Measurements from ENCODE around the gene CD74.
A peak's percentile ranks its signal among the peaks of the same experiment; 100 is the strongest.
"Not testable (repeated sequence)": the region's sequence is repeated elsewhere in the genome, so short reads cannot be mapped to it uniquely, and the experiment has no call there.

Gene CD74

DNA sequence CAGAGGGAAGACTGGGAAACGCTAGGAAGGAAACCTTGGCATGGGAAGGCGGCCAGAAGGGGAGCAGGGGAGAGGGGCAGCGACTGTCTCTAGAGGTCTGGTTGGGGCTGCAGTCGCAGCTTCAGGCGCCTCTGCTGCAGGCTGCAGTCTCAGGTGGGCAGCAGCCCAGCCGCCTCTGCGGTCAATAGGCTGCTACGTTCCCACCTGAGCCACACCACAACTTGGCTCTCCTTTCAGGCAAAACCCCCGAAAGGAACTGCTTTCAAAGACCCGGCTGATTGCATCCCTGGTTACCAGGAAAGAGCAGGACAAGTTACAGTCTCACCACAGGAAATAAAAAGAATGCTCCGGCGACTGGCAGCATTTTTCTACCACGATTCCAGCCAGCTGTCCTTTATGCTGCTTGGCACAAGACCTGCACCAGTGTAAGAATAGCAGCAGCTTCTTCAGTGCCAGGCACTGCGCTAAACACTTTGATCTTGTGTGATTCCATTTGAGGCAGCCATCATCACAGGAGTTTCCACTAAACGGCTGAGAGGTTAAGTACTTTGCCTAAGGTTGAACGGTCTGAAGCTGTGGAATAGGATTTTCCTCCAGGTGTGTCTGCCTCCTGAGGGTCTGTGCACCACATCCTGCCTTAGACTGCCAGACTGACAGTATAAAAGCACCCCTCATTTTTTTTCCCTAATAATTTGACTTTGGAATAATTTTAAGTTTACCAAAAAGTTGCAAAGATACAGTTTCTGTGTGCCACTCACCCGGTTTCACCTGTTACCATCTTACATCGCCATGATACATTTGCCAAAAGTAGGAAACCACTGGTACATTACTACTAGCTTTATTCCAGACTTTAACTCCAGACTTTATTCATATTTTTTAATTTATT is 29.3 kb upstream of the CD74 start:
- DNase-seq = no peak

DNA sequence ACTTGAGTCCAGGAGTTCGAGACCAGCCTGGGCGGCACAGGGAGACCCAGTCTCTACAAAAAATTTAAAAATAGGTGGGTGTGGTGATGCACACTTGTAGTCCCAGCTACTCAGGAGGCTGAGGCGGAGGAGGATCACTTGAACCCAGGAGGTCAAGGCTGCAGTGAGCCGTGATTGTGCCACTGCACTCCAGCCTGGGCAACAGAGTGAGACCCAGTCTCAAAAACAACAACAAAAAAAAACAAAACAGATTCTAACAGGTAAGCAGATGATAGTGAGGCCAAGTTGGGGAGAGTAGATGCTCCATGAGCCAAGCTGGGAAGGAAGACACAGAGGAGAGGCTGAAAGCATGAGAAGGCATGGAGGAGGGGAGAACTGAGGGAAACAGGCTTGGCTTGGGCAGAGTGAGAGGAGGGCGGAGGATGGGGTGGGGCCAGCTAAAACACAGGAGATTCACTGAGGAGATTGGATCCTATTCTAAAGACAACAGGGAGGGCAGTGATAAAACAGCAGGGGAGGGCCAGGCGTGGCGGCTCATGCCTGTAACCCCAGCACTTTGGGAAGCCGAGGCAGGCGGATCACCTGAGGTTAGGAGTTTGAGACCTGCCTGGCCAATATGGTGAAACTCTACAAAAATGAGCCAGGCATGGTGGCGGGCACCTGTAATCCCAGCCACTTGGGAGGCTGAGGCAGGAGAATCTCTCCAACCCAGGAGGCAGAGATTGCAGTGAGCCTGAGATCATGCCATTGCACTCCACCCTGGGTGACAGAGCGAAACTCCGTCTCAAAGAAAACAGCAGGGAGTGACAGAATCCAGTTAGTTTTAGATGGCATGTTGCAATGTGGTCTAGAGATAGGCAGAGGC is 28.5 kb upstream of the CD74 start:
- DNase-seq = no peak

DNA sequence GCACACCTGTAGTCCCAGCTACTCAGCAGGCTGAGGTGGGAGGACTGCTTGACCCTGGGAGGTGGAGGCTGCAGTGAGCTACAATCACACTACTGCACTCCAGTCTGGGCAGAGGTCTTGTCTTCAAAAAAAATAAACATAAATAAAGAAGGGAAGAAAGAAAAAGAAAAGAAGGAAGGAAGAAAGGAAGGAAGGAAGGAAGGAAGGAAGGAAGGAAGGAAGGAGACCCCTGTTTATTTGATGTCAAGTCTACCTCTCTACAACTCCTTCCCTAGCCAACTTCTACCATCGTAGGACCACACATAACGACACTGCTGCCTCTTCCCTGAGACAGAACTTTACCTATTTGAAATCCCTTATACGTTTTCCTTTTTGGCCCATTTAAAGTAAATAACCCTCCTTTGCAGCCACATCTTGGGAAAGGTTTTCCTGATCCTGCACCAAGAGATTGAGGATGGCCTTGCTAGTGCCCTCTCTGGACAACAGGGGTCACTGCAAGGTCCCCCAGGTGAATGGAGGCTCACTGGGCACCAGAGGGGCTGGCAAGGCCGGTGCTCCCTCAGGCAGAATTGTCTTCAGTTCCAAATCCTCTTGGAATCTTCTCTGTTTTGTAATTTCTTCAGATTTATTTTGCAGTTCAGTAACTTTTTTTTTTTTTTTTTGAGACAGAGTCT is 26.3 kb upstream of the CD74 start:
- no peak for DNase-seq

DNA sequence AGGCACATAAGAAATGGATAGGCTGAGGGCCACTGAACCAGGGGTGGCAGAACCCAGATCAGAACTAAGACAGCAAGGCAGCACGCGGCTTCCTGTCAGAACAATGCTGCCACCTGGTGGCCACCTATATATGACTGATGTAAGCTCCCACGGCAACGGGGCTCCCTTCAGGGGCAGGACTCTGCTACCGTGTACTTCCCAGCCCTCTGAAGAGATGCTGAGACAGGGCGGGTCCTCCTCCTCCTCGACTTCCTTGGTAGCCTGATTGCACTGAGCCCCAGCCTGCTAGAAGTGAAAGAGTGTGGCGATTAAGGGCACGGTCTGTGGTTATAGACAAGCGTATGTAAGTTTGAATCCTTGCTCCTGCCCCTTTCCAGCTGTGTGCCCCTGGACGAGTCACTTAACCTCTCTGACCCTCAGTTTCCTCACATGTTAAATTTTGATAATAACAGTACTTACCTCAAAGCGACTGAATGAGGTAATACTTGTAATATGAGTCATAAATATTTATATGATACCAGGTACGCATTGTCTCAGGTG is 23.5 kb upstream of the CD74 start:
- peak; percentile 77 to 90 (median 86) for DNase-seq

DNA sequence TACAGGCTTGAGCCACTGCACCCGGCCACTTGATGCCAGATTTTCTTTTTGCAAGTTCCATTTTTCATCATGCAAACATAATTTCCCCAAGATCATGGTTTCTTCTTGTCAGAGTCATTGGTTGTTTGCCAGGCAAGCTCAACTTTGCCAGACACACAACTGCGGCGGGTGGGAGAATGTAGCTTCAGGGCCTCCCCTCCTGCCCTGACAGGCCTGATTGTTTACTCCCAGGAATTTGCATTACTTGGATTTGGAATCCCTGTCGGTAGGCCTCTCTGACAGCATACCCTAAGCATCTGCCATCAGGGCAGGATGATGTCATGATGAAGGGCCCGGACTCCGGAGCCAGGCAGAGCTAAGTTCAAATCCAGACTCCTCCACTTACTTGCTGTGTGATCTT is 21.8 kb upstream of the CD74 start:
- DNase-seq = no peak

DNA sequence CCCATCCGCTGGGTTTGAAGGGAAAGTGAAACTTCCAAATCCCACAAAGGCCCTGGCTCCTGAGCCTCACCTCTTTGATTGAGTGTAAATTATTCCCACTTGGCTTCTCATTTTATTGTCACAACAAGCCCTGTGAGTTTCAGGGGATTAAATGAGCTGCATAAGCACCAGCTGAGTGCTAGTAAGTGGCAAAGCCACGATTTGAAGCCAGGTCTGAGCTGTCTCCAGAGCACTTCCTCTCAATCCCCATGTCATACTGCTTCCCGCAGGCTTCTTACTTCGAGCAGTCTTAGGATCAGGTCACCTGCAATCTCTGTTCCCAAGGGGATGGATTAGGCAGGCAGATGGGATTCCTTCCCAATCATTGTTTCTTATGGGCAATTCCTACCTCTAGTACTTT is 18.9 kb upstream of the CD74 start:
- DNase-seq = no peak

DNA sequence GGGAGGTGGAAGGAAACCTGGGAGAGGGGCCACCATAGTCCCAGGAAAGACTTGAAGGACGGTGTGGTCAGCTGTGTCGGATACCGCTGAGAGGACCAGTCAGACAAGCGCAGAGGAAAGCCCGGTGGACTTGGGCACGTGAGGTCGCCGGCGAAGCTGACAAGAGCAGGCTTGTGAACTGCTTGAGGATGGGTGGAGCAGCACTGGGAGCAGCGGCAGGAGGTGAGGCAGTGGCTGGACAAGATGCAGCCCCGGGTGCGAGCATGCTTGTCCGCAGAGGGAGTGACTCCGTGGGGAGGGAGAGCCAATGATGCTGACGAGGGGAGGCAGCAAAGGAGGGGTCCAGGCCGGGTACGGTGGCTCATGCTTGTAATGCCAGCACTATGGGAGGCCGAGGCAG is 18.3 kb upstream of the CD74 start:
- DNase-seq = no peak

DNA sequence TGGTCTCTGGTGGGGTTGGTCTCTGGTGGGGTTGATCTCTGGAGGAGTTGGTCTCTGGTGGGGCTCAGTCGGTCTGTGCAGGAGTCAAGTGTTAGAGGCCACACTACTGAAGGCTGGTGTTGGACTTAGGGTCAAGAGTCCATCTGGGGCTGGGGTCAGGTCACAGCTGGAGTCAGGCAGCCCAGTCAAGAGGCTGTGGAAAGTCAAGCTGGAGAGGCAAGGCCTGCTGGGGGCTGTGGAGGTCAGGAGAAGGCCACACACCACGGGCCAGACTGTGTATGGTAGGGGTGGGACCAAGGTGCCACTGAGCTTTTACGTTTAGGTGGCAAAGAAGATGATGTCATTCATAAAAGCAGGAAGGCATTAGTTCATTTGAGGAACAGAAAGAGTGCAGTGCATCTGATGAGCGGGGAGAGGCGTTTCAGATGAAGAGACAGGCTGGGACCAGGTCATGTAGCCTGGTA is 16.7 kb upstream of the CD74 start:
- no peak for DNase-seq

DNA sequence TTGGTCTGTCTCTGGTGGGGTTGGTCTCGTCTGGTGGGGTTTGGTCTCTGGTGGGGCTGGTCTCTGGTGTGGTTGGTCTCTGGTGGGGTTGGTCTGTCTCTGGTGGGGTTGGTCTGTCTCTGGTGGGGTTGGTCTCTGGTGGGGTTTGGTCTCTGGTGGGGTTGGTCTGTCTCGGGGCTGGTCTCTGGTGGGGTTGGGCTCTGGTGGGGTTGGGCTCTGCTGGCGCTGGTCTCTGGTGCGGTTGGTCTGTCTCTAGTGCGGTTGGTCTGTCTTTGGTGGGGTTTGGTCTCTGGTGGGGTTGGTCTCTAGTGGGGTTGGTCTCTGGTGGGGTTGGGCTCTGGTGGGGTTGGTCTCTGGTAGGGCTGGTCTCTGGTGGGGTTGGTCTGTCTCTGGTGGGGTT is 16.3 kb upstream of the CD74 start:
- DNase-seq = no peak

DNA sequence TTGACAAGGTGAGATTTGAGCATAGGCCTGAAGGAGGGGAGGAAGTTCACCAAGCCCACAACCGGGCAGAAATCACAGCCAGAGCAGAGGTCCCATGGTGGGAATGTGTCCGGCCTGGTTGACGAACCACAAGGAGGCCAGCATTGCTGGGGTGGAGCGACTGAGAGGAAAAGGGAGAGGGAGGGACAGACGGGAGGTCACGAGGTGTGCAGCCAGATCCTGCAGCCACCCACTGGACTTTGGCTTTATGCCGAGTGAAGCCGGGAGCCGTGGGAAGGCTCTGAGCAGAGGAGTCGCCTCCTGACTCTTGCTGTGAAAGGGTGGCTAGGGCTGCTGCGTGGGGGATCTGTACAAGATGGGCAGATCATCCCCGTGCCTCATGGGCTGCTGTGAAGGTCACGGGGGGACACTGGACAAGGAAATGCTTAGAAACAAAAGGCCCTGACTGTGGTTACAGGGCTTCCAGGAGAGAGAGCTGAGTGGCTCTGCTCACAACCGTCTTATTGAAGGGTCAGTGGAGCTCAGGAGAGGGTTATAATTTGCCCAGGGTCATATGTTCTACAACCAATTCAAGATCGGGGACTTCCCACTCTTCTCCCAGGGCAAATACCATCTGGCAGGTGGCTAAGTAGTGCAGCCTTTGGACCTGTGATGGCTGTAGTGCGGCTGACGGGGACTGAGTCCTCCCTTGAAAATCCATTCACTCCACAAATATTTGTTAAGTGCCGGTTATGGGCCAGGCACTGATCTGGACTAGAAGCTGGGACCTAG is 15.6 kb upstream of the CD74 start:
- DNase-seq = no peak

DNA sequence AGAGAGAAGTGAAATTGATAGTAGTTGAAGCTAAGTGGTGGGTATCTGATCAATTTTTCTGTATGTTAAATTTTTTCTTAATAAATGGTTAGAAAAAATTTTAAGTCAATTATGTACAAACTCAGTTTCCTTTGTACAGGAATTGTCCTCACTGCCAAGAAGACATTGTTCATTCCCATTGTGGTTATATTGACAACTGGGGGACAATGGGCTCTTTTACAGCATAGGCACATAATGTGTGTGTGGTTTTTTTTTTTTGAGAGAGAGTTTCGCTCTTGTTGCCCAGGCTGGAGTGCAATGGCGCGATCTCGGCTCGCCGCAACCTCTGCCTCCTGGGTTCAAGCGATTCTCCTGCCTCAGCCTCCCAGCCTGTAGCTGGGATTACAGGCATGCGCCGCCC is 13.5 kb upstream of the CD74 start:
- DNase-seq = not testable (repeated sequence)

DNA sequence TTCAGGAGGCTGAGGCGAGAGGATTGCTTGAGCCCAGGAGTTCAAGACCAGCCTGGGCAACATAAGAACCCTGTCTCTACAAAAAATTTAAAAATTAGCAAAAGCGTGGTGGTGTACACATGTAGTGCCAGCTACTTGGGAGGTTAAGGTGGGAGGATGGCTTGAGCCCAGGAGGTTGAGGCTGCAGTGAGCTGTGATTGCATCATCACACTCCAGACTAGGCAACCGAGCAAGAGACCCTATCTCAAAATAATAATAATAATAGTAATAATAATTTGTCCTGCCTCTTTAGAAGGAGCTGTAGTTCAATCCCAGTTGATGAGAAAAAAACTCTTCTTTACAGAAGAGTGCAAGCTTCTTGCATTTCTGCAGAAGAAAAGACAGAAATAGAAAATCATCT is 10.0 kb upstream of the CD74 start:
- no peak for DNase-seq

DNA sequence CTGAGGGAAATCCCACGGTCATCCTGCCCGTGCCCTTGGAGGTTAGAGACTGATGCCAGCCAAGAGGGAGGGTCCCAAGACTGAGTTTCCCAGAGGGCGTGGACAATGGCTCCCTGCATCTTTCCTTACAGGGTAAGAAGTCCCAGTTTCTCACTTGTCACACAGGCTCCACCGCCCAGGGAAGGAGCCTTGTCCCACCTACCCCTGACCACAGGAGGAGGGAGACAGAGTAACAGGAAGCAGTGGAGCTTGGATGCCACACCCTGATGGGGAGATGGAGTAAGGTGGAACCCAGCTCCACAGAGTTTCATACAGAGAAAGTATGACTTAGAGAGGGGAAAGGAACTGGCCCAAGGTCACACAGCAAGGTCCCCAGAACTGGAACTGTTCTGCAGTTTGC is 9.4 kb upstream of the CD74 start:
- DNase-seq = no peak

DNA sequence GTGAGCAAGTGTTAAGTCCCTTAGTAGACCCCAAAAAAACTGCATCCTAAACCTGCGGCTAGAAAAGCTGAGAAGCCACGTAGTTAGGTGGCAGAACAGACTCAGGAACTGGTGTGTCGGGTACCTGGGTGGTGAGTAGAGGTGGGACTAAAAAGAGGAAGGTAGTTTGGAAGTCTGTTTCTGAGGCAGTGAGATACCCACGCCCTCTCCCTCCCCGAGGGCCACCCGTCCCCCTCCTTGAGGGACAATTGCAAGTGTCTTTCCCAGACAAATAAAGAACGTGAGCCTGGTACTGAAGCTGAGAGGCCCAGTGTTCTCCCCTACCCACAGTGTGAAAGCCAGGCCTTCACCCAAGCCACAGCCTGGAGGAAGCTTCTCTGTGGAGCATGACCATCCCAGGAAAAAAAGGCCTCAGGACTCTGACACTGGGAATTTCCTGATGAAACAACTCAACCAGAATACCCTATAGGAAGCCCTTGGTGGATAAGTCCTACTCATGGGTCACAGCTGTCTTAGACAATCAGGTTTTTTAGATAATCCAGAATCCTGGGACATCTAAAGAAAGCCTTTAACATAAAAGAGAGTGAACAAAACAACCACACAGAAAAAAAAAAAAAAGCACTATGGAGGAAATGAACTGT is 7.0 kb upstream of the CD74 start:
- no peak for DNase-seq

DNA sequence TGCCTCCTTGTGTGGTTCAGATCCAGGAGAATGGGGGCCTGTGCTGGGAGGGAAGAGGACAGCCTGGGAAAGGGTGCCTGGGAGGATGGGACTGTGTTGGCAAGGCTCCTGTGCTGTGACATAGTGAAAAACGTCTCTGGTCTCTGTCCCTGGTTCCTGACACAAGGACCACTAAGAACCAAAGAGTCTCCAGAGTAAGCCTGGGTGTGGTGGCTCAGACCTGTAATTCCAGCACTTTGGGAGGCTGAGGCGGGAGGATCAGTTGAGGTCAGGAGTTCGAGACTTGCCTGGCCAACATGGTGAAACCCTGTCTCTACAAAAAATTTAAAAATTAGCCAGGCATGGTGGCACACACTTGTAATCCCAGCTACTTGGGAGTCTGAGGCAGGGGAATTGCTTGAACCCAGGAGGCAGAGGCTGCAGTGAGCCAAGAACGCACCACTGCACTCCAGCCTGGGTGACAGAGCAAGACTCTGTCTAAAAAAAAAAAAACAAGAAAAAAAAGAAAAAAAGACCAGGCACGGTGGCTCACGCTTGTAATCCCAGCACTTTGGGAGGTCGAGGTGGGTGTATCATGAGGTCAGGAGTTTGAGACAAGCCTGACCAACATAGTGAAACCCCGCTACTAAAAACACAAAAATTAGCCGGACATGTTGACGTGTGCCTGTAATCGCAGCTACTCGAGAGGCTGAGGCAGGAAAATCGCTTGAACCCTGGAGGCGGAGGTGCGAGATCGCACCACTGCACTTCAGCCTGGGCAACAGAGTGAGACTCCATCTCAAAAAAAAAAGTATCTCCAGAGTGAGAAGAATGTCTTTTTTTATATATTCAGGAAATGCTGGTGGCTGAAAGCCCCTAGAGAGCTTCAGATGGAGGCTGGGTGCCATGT is 1.4 kb upstream of the CD74 start:
- not testable (repeated sequence) for DNase-seq

DNA sequence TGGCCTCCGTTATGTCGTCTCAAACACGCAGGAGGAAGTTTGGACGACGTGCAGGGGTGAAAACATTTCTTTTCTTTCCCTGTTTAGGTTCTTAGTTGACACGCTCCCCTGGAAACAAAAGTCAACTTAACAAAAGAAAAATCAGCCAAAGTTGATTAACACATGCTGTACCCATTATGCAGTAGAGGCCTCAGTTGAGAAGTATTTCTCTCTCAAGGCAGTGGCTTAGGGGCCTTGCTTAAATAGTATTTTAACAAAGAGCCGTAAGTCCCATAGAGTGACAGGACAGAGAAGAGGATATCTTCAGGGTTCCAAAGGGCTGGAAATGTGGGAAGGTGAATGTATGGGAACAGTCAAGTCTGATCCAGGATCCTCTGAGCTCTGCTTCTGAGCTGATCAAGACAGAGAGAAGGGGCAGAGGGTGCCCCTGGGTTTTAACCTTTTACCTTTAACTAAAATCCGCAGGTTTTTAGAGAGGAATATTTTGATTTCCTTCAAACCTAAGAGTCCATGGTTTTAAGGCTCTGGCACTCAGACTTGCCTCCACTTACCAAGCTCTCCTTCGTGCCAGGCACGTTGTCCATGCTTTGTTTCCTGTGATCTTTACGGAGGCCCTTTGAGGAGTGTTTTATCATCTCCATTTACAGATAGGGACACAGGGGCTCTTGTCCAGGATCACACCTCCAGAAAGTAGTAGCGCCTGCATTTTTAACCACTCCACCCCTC is 629 bp upstream of the CD74 start:
- DNase-seq = no peak

DNA sequence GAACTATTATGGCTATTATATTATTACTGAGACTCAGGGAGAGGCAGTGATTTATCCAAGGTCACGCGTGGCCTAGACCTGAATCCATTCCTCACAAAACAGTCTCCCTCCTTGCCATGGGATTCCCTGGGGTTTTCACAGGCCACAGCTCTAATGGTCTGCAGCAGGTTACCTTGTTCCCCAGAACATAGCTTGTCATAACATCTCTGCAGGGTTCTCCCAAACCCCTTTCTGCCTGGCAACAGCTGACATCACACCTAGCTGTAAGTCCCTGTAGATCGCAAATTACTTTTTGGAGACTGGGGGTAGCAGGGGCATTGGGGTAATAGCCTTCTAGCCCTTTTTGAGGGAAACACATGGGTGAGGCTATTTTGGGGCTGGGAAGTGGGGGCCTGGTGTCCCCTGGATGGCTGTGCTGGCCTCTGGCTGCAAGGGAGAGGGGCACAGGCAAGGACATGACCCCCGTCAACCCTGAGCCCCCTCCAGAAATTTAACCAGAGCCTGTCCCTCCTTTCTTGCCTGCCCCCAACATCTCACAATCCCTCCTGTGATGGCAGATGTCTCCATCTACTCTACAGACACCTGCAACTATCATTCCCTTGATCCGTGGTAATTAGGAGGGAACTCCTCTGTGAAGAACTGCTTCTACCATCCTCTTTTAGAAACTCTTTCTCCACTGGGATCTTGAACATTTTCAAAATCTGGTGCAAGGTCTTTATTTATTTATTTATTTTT is 1.3 kb downstream of the CD74 start:
- peak; percentile 25 to 80 (median 58) for DNase-seq

DNA sequence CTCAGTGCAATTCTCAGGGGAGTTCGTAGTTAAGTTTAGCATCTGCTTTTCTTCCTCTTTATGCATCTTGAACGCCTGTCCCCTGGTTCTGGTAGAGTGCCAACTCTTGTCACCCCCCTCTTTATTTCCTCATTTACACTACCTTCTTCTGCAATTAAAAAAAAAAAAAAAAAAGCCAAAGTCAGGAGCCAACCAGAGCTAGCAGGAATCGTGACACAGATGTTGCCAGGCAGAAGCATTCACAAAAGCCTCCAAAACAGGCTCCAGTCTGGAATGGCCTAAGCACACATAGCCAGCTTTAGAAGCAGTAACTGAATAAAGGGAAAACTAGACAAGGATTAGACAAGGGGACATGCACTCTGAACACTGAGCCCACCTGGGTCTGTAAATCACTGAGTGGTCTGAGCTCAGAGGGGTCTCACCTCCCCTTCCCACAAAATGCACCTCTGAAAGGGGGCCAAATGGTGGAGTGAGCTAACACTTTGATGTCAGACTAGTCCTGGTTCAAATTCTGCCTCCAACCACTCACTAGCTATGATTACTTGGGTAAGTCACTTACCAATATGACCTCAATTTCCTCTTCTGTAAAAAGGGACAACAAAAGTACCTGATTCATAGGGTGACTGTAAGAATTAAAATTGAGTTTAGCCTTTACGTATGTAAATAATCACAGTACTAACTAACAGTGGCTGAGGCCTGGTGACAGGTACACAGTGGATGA is 2.0 kb downstream of the CD74 start:
- DNase-seq = peak in 5 of 6 experiments; percentile 51 to 73 (median 59)
